K562 (cell line): ENCODE results near the gene FCRL3.

Experiments
- CBX3 ChIP-seq, 2 experiments: IDR thresholded peaks; 1 replicate in 1 of 2; 2 replicates in 1 of 2; pipeline ENCODE4 v1.6.1; 2012; ENCODE audit warnings: inconsistent platforms in 2 of 2, low read length in 2 of 2, borderline replicate concordance in 1 of 2, control low read depth in 1 of 2
- EZH2 ChIP-seq: IDR thresholded peaks from 2 replicates; pipeline ENCODE4 v1.6.1; 2012; ENCODE audit warnings: low read depth, mild to moderate bottlenecking, inconsistent platforms, low read length, borderline replicate concordance
- FOXK1 ChIP-seq: sonication (generic); formaldehyde crosslinking; IDR thresholded peaks from 2 replicates; pipeline ENCODE4 v1.8.0; 2022; ENCODE audit warnings: missing genetic modification reagents, mild to moderate bottlenecking, borderline replicate concordance
- IRF2 ChIP-seq: sonication (generic); formaldehyde crosslinking; IDR thresholded peaks from 2 replicates; pipeline ENCODE4 v1.8.1; 2022; ENCODE audit warnings: mild to moderate bottlenecking, missing genetic modification reagents
- MAZ ChIP-seq, 2 experiments: fragments of 450-650 bp in 1 of 2; sonication (generic) in 1 of 2; formaldehyde crosslinking; IDR thresholded peaks in 1 of 2; conservative IDR thresholded peaks in 1 of 2; 2 replicates each; pipeline versions ENCODE4 v1.4.0 to v1.5.0; 2020; ENCODE audit warnings: mild to moderate bottlenecking in 1 of 2, missing genetic modification reagents in 1 of 2
- POLR2A ChIP-seq: fragments of 450-650 bp; conservative IDR thresholded peaks from 2 replicates; pipeline ENCODE4 v1.6.1; 2016
- RAD21 ChIP-seq, 2 experiments: fragments of 250-450 bp in 1 of 2; fragments of 450-650 bp in 1 of 2; sonication (Bioruptor Pico) in 1 of 2; formaldehyde crosslinking in 1 of 2; IDR thresholded peaks in 1 of 2; conservative IDR thresholded peaks in 1 of 2; 2 replicates each; pipeline versions ENCODE4 v1.4.0 to v1.8.0; 2020 to 2022; ENCODE audit warnings: mild to moderate bottlenecking in 2 of 2, moderate library complexity in 1 of 2
- SAFB ChIP-seq: fragments of 200-400 bp; formaldehyde crosslinking; IDR thresholded peaks from 2 replicates; pipeline ENCODE4 v1.6.1; 2017; ENCODE audit warnings: low read depth, low read length, borderline replicate concordance
- TF ChIP-seq, protein P1 (sequence below), 3 experiments: IDR thresholded peaks in 2 of 3; conservative IDR thresholded peaks in 1 of 3; 2 replicates each; pipeline ENCODE4 v1.5.1; 2011 to 2012; ENCODE audit warnings: low read length in 3 of 3, mild to moderate bottlenecking in 3 of 3, control low read depth in 2 of 3, improper control_type of control experiment in 1 of 3, inconsistent platforms in 1 of 3, low read depth in 1 of 3, mixed read lengths in 1 of 3, moderate library complexity in 1 of 3; ENCODE audit not compliant: insufficient read depth in 2 of 3
- TF ChIP-seq, protein P2 (sequence below): sonication (generic); formaldehyde crosslinking; IDR thresholded peaks from 2 replicates; pipeline ENCODE4 v1.5.0; 2020; ENCODE audit warnings: missing genetic modification reagents

DNA sequence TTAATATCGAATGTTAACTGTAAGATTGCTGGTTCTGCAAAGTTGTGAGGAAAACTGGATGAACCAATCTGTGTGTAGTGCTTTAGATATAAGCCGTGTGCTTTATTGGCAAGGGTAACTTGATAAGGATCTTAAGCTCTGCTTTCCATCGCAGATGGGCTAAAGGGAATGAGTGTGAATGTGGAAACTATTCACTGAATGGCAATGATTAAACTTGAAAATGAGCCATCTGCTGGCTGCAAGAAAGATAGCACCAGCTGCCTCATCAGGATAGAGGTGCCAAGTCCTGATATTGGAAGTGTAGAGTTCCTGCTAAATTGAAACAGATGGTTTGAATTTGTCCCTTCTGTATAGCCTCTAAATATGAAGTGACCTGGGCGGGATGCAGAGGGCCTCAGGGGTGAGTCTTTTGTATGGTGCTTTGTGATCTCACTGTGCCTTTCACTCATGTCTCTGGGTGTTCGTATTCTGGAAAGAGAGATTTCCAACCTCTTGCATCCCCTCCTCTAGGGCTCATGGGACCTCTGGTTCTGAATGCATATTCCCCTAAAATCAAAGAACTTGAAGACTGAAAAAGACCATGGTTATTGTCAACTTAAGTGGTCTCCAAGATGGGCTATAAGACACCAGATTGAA is 9.2 kb downstream of the FCRL3 start:
- TF ChIP-seq MAZ (CRISPR knock-in tag; conservative IDR thresholded peaks at IDR 0.05 in 1 of 2, IDR thresholded peaks at IDR 0.05 in 1 of 2): no peak
- peak in 1 of 2 experiments; percentile 53; a peak in 3 of 4 replicates for TF ChIP-seq RAD21 (CRISPR knock-in tag; conservative IDR thresholded peaks at IDR 0.05 in 1 of 2, IDR thresholded peaks at IDR 0.05 in 1 of 2)
- no peak for TF ChIP-seq POLR2A
- no peak for TF ChIP-seq IRF2 (CRISPR knock-in tag)
- no peak for TF ChIP-seq SAFB
- TF ChIP-seq EZH2: no peak
- no peak for TF ChIP-seq FOXK1
- TF ChIP-seq CBX3 (IDR thresholded peaks at IDR 0.05; ENCODE audit: borderline replicate concordance in 1 of 2, low read length in 2 of 2): no peak
- TF ChIP-seq, protein P1, sequence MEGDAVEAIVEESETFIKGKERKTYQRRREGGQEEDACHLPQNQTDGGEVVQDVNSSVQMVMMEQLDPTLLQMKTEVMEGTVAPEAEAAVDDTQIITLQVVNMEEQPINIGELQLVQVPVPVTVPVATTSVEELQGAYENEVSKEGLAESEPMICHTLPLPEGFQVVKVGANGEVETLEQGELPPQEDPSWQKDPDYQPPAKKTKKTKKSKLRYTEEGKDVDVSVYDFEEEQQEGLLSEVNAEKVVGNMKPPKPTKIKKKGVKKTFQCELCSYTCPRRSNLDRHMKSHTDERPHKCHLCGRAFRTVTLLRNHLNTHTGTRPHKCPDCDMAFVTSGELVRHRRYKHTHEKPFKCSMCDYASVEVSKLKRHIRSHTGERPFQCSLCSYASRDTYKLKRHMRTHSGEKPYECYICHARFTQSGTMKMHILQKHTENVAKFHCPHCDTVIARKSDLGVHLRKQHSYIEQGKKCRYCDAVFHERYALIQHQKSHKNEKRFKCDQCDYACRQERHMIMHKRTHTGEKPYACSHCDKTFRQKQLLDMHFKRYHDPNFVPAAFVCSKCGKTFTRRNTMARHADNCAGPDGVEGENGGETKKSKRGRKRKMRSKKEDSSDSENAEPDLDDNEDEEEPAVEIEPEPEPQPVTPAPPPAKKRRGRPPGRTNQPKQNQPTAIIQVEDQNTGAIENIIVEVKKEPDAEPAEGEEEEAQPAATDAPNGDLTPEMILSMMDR (IDR thresholded peaks at IDR 0.05 in 2 of 3, conservative IDR thresholded peaks at IDR 0.05 in 1 of 3; ENCODE audit: insufficient read depth in 2 of 3, low read depth in 1 of 3, low read length in 3 of 3): peak; percentile 33 to 58 (median 53); a peak in 5 of 6 replicates
- TF ChIP-seq, protein P2, sequence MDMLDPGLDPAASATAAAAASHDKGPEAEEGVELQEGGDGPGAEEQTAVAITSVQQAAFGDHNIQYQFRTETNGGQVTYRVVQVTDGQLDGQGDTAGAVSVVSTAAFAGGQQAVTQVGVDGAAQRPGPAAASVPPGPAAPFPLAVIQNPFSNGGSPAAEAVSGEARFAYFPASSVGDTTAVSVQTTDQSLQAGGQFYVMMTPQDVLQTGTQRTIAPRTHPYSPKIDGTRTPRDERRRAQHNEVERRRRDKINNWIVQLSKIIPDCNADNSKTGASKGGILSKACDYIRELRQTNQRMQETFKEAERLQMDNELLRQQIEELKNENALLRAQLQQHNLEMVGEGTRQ (CRISPR knock-in tag): no peak
